ENCODE data around the gene UQCC2. TPM values are rescaled to one million over a fixed set of nuclear protein-coding genes. Genes with fewer than 3 reads are reported as not detected.

The UQCC2 gene
- total and polyA plus RNA-seq, 2 donors (not counting 1 experiment from before 2014, with no cell fraction given): 13.2 to 16.6 TPM

DNA sequence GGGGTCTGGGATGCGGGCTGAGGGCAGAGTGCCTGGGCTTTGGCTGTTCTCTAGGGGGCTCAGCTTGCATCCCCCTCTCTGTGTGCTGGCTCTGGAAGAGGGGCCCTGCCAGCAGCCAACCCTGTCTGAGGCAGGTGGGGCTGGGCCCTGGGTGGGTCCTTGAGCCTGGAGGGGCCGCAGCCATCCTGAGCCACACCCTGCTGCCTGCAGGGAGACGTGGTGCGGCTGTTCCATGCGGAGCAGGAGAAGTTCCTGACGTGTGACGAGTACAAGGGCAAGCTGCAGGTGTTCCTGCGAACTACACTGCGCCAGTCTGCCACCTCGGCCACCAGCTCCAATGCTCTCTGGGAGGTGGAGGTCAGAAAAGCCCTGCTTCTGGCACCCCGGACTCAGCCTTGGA, 49.2 kb downstream of the UQCC2 start:
- 98% methylated on average over 10 of the region's 11 CpGs for WGBS (ENCODE audit: insufficient coverage)
- Mint-ChIP-seq H3K4me3 (no peak overlapping the region), H3K27ac (no peak overlapping the region), H3K9me3 (ENCODE audit: insufficient read depth) (no peaks in the 10 kb centered on the region), H3K4me1 (no peaks in the 10 kb centered on the region), H3K27me3 (no peaks in the 10 kb centered on the region)
- Histone ChIP-seq H3K4me1 (ENCODE audit: control insufficient read depth in 2 of 2, insufficient read depth in 2 of 2, low read length in 2 of 2) (no peaks in the 10 kb centered on the region), H2AFZ (ENCODE audit: insufficient read depth, low read depth, low read length, poor library complexity, severe bottlenecking) (no peak overlapping the region), H3K27ac (ENCODE audit: low read length in 2 of 2) (no peak overlapping the region), H4K20me1 (ENCODE audit: control insufficient read depth, insufficient read depth, low read length, poor library complexity, severe bottlenecking) (peaks cover 9% of the 10 kb centered on the region), H3K9me3 (ENCODE audit: control extremely low read depth in 1 of 3, control insufficient read depth in 2 of 3, insufficient read depth in 1 of 3, low read length in 2 of 3) (no peaks in the 10 kb centered on the region), H3K4me2 (replicated peaks; ENCODE audit: low read depth, low read length, poor library complexity, severe bottlenecking) (no peak overlapping the region), H3K9ac (ENCODE audit: low read length) (no peak overlapping the region), H3K36me3 (replicated peaks in 1 of 2; ENCODE audit: control extremely low read depth in 1 of 2, control insufficient read depth in 1 of 2, extremely low read depth in 1 of 2, insufficient read depth in 2 of 2, low read length in 1 of 2) (peaks cover 0 to 66% of the 10 kb centered on the region in 2 experiments), H3K79me2 (ENCODE audit: control insufficient read depth, insufficient read depth, low read length) (peaks cover under 1% of the 10 kb centered on the region), H3K4me3 (ENCODE audit: control extremely low read depth in 1 of 5, extremely low read depth in 1 of 5, insufficient read depth in 1 of 5, low read depth in 2 of 5, low read length in 4 of 5) (no peak overlapping the region), H3K27me3 (replicated peaks in 1 of 4; ENCODE audit: control extremely low read depth in 1 of 4, control insufficient read depth in 3 of 4, insufficient read depth in 4 of 4, low read length in 3 of 4) (no peaks in the 10 kb centered on the region)
- ATAC-seq (ENCODE audit: low read depth) (no peak), DNase-seq (no peak)
- ChIA-PET CTCF (no interaction called here), POLR2A (interaction anchor here (0.6 kb wide), 1 partner anchor 663 kb away, joined by 4 read pairs; no protein-coding TSS in a partner anchor)
- TF ChIP-seq, protein P1, sequence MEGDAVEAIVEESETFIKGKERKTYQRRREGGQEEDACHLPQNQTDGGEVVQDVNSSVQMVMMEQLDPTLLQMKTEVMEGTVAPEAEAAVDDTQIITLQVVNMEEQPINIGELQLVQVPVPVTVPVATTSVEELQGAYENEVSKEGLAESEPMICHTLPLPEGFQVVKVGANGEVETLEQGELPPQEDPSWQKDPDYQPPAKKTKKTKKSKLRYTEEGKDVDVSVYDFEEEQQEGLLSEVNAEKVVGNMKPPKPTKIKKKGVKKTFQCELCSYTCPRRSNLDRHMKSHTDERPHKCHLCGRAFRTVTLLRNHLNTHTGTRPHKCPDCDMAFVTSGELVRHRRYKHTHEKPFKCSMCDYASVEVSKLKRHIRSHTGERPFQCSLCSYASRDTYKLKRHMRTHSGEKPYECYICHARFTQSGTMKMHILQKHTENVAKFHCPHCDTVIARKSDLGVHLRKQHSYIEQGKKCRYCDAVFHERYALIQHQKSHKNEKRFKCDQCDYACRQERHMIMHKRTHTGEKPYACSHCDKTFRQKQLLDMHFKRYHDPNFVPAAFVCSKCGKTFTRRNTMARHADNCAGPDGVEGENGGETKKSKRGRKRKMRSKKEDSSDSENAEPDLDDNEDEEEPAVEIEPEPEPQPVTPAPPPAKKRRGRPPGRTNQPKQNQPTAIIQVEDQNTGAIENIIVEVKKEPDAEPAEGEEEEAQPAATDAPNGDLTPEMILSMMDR (IDR thresholded peaks at IDR 0.05): no peak
- TF ChIP-seq EZH2 (IDR thresholded peaks at IDR 0.05; ENCODE audit: borderline replicate concordance, insufficient read depth, low read depth, low read length, poor library complexity, severe bottlenecking): no peak
- intact Hi-C loops (cut with micrococcal nuclease): no loop called here

- H3K4me1 ChIP-seq (ENCODE audit: control insufficient read depth in 2 of 2, insufficient read depth in 2 of 2, low read length in 2 of 2): no peaks in the 10 kb centered on the region
- no peaks in the 10 kb centered on the region for H3K27me3 Mint-ChIP-seq
- no peak overlapping the region for H3K27ac ChIP-seq (ENCODE audit: low read length in 2 of 2)
- H3K27me3 ChIP-seq (replicated peaks in 1 of 4; ENCODE audit: control extremely low read depth in 1 of 4, control insufficient read depth in 3 of 4, insufficient read depth in 4 of 4, low read length in 3 of 4): no peaks in the 10 kb centered on the region
- H2AFZ ChIP-seq (ENCODE audit: insufficient read depth, low read depth, low read length, poor library complexity, severe bottlenecking): no peak overlapping the region
- peaks cover 3% of the 10 kb centered on the region for H3K79me2 ChIP-seq (ENCODE audit: control insufficient read depth, insufficient read depth, low read length)
- no peak overlapping the region for H3K4me2 ChIP-seq (replicated peaks; ENCODE audit: low read depth, low read length, poor library complexity, severe bottlenecking)
- no peak overlapping the region for H3K9ac ChIP-seq (ENCODE audit: low read length)
- no peaks in the 10 kb centered on the region for H3K4me1 Mint-ChIP-seq
- H4K20me1 ChIP-seq (ENCODE audit: control insufficient read depth, insufficient read depth, low read length, poor library complexity, severe bottlenecking): peaks cover 14% of the 10 kb centered on the region
- H3K36me3 ChIP-seq (replicated peaks in 1 of 2; ENCODE audit: control extremely low read depth in 1 of 2, control insufficient read depth in 1 of 2, extremely low read depth in 1 of 2, insufficient read depth in 2 of 2, low read length in 1 of 2): peaks cover 0 to 64% of the 10 kb centered on the region in 2 experiments
- H3K4me3 Mint-ChIP-seq: no peak overlapping the region
- no peaks in the 10 kb centered on the region for H3K9me3 ChIP-seq (ENCODE audit: control extremely low read depth in 1 of 3, control insufficient read depth in 2 of 3, insufficient read depth in 1 of 3, low read length in 2 of 3)
- POLR2A ChIA-PET: no interaction called here
- DNase-seq: no peak
- no peak for ATAC-seq (ENCODE audit: low read depth)
- no peak overlapping the region for H3K27ac Mint-ChIP-seq
- no peaks in the 10 kb centered on the region for H3K9me3 Mint-ChIP-seq (ENCODE audit: insufficient read depth)
- TF ChIP-seq, protein P1 (IDR thresholded peaks at IDR 0.05): no peak
- intact Hi-C loops (cut with micrococcal nuclease): no loop called here
- H3K4me3 ChIP-seq (ENCODE audit: control extremely low read depth in 1 of 5, extremely low read depth in 1 of 5, insufficient read depth in 1 of 5, low read depth in 2 of 5, low read length in 4 of 5): no peak overlapping the region
- 100% methylated on average over 3 of the region's 10 CpGs for WGBS (ENCODE audit: insufficient coverage)
- CTCF ChIA-PET: interaction anchor here (1.2 kb wide), 1 partner anchor 28 kb away, joined by 3 read pairs; no protein-coding TSS in a partner anchor
These were observed 50.2 kb downstream of the UQCC2 start for GRCh38 chr6:33661106-33661838.

Measured in B cell (primary cell).